Vagina (tissue), 2 donors: ENCODE data around the gene FMNL2. TPM values are rescaled to one million over a fixed set of nuclear protein-coding genes. Genes with fewer than 3 reads are reported as not detected.

ENCODE experiments used
- DNase-seq, 2 donors: peaks; one replicate each; pipeline ENCODE4 v3.0.0-alpha.2; 2017; ENCODE audit errors: extremely low spot score in 2 of 2
- H3K27ac ChIP-seq: fragments of 200-600 bp; sonication (generic); one replicate; pipeline ENCODE4 v1.5.1; 2019
- H3K27me3 ChIP-seq: fragments of 200-600 bp; sonication (generic); one replicate; pipeline ENCODE4 v1.5.1; 2019
- H3K36me3 ChIP-seq, 2 donors: fragments of 200-600 bp; sonication (generic); one replicate each; pipeline ENCODE4 v1.5.1; 2017 to 2019
- H3K4me1 ChIP-seq: fragments of 200-600 bp; sonication (generic); one replicate; pipeline ENCODE4 v1.5.1; 2019
- H3K4me3 ChIP-seq, 2 donors: fragments of 200-600 bp; sonication (generic); 1 replicate in 1 of 2; 2 replicates in 1 of 2; pipeline ENCODE4 v1.5.1; 2016 to 2019
- H3K9me3 ChIP-seq: fragments of 200-600 bp; sonication (generic); one replicate; pipeline ENCODE4 v1.5.1; 2019
- POLR2A ChIP-seq, 2 donors: fragments of 450-650 bp; IDR thresholded peaks; one replicate each; pipeline ENCODE4 v1.6.1; 2017; ENCODE audit warnings: antibody characterized with exemption in 2 of 2, mild to moderate bottlenecking in 2 of 2, moderate library complexity in 2 of 2
- POLR2AphosphoS5 ChIP-seq, 2 donors: sonication (generic); formaldehyde crosslinking; IDR thresholded peaks; one replicate each; pipeline ENCODE4 v1.9.0; 2017; ENCODE audit warnings: antibody characterized with exemption in 2 of 2, mild to moderate bottlenecking in 2 of 2, low read depth in 1 of 2; ENCODE audit not compliant: insufficient read depth in 1 of 2
- intact Hi-C: fragments of 100-400 bp; cut with DNase I; formaldehyde crosslinking; loops from one replicate; pipeline ENCODE4 v1.15.1; 2023
- total RNA-seq: library from RNA; depleted of rRNA; stranded (reverse); fragments of >200 nt; gene quantifications from one replicate; pipeline ENCODE4 v1.2.3, GENCODE V29; 2016
- TF ChIP-seq, protein P1 (sequence below), 3 experiments: fragments of 450-650 bp in 2 of 3; fragments of 200-600 bp in 1 of 3; sonication (generic) in 1 of 3; IDR thresholded peaks; one replicate each; pipeline ENCODE4 v1.5.1; 2017 to 2019; ENCODE audit warnings: antibody characterized with exemption in 3 of 3, mild to moderate bottlenecking in 2 of 3, moderate library complexity in 2 of 3

The FMNL2 gene
- total RNA-seq, 1 donor from 2014 or later = 35.4 TPM

DNA sequence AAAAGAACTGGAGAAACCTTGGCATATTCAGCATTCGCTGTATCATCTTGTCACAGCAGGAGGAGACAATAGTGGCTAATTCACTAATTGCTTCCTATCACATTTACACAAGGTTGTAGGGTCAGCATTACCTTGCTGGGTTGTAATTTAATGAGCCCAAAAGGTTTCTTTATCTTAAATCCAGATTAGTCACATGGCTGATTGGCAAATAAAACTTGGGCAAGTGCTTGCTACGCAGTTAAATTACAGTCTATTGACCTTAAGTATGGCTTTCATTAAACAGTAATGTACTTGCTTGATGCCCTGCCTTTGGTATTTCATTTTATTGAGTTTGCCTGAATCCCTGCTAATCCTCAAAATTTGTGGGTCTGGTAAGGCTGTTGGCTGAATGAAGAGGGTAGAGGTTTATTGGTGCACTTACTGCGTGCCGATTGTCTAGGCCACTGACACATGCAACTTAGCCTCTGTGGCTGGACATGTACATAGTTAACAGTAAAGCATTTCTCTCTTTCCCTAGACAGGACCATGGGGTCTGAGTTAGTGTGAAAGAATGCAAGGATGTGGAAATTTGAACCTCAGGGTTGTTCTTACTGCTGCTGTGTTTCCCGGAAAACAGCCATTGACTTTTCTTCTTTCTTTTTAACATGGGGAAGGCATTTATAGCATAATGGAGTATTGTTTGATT lies 34.3 kb downstream of the FMNL2 start:
- TF ChIP-seq, protein P1, sequence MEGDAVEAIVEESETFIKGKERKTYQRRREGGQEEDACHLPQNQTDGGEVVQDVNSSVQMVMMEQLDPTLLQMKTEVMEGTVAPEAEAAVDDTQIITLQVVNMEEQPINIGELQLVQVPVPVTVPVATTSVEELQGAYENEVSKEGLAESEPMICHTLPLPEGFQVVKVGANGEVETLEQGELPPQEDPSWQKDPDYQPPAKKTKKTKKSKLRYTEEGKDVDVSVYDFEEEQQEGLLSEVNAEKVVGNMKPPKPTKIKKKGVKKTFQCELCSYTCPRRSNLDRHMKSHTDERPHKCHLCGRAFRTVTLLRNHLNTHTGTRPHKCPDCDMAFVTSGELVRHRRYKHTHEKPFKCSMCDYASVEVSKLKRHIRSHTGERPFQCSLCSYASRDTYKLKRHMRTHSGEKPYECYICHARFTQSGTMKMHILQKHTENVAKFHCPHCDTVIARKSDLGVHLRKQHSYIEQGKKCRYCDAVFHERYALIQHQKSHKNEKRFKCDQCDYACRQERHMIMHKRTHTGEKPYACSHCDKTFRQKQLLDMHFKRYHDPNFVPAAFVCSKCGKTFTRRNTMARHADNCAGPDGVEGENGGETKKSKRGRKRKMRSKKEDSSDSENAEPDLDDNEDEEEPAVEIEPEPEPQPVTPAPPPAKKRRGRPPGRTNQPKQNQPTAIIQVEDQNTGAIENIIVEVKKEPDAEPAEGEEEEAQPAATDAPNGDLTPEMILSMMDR (IDR thresholded peaks at IDR 0.05) = no peak
- no peak for TF ChIP-seq POLR2AphosphoS5 (IDR thresholded peaks at IDR 0.05; ENCODE audit: insufficient read depth in 1 of 2, low read depth in 1 of 2)
- TF ChIP-seq POLR2A (IDR thresholded peaks at IDR 0.05) = no peak
- no peaks in the 10 kb centered on the region for H3K27me3 ChIP-seq
- H3K4me3 ChIP-seq = no peak overlapping the region
- no peak for DNase-seq
- H3K27ac ChIP-seq = no peak overlapping the region
- H3K4me1 ChIP-seq = peaks cover 13% of the 10 kb centered on the region
- H3K9me3 ChIP-seq = no peaks in the 10 kb centered on the region
- H3K36me3 ChIP-seq = no peaks in the 10 kb centered on the region
- intact Hi-C loops = no loop called here

DNA sequence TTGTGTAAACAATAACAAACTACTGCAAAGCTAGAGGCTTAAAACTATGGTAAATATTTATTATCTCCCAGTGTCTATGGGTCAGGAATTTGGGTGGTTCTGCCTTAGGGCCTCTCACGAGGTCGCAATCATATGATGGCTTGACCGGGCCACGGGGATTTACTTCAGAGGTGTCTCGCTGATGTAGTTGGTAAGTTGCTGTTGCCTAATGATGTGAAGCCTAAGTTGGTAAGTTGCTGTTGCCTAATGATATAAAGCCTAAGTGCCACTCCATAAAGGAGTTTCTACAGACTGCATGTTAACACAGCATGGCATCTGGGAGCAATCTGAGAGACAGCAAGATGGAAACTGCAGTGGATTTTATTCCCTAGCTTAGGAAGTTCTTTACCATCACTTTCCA lies 35.8 kb downstream of the FMNL2 start:
- H3K4me3 ChIP-seq = no peak overlapping the region
- no peaks in the 10 kb centered on the region for H3K27me3 ChIP-seq
- H3K4me1 ChIP-seq = peaks cover 13% of the 10 kb centered on the region
- no peak for TF ChIP-seq POLR2AphosphoS5 (IDR thresholded peaks at IDR 0.05; ENCODE audit: insufficient read depth in 1 of 2, low read depth in 1 of 2)
- no peak for DNase-seq
- no peaks in the 10 kb centered on the region for H3K36me3 ChIP-seq
- no peaks in the 10 kb centered on the region for H3K9me3 ChIP-seq
- no peak overlapping the region for H3K27ac ChIP-seq
- intact Hi-C loops = no loop called here

DNA sequence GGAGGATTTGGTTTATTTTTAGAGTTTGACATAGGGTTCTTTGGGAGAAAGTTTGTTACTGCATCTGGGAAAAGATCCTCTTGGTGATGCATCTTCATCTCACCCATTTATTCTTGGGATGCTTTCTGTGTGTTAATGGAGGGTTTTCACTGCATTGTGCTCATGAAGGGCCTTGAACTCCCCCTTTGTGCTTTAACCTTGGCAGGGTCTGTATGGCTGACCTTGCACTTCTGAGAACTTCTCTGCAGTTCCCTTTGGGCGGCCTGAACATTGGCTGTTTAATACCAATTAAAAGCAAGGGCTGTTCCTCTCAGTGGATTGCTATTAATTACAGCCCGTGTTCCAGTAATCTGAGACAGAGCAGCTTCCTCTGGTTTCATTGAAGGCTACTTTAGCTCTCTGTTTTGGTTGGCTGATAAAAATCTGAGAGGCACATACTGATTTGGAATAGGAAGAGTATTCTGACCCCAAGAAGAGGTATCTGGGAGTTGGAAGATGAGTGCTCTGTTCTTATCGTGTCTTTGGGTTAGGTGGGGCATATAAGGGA lies 37.5 kb downstream of the FMNL2 start:
- Histone ChIP-seq H3K4me3 (no peak overlapping the region), H3K27me3 (no peaks in the 10 kb centered on the region), H3K4me1 (peaks cover 13% of the 10 kb centered on the region), H3K36me3 (no peaks in the 10 kb centered on the region), H3K9me3 (no peaks in the 10 kb centered on the region), H3K27ac (no peak overlapping the region)
- TF ChIP-seq POLR2AphosphoS5 (IDR thresholded peaks at IDR 0.05; ENCODE audit: insufficient read depth in 1 of 2, low read depth in 1 of 2) = no peak
- TF ChIP-seq, protein P1 (IDR thresholded peaks at IDR 0.05) = no peak
- TF ChIP-seq POLR2A (IDR thresholded peaks at IDR 0.05) = no peak
- DNase-seq = no peak
- intact Hi-C loops = no loop called here

DNA sequence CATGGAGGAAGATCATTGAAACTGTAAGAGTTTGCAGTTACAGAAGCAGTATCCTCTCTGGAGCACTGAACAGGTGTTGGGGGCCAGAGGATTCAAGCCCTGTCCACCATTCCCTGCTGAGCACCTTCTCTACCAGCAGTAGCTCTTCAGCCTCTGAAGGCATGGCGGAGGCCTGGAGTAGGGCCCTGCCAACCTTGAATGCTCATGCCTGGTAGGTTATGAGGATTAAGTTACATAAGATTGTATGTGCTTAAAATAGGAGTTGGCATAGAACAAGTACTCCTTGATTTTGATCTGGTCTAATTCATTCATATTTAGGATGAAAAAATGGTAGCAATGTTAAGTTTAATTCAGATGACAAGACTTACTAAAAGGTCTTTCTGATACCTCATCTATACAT lies 40.2 kb downstream of the FMNL2 start:
- TF ChIP-seq POLR2A (IDR thresholded peaks at IDR 0.05) (no peak), POLR2AphosphoS5 (IDR thresholded peaks at IDR 0.05; ENCODE audit: insufficient read depth in 1 of 2, low read depth in 1 of 2) (no peak)
- TF ChIP-seq, protein P1 (IDR thresholded peaks at IDR 0.05) = no peak
- Histone ChIP-seq H3K27me3 (no peaks in the 10 kb centered on the region), H3K9me3 (no peaks in the 10 kb centered on the region), H3K36me3 (no peaks in the 10 kb centered on the region), H3K27ac (no peak overlapping the region), H3K4me3 (no peak overlapping the region), H3K4me1 (peaks cover 6% of the 10 kb centered on the region)
- intact Hi-C loops = no loop called here
- no peak for DNase-seq

DNA sequence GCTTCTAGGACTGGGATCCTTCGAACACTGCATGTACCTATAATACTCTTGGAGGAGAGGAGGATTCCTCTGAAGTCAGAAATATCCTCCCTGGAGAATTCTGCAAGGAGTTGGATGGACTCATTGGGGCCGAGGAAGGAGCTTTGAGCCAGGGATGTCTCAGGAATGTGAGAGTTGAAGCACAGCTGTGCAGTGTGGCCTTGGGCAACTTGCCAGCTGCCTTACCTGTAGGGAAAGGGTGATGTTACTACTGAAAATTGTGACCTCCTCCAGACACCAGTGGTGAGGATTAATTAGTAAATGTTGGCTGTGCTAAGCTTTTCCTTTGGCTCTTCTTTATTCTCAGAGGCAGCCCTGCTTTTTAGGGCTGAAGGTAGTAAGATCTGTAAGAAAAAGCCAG lies 41.4 kb downstream of the FMNL2 start:
- TF ChIP-seq POLR2AphosphoS5 (IDR thresholded peaks at IDR 0.05; ENCODE audit: insufficient read depth in 1 of 2, low read depth in 1 of 2) = no peak
- TF ChIP-seq, protein P1 (IDR thresholded peaks at IDR 0.05) = no peak
- no peak for TF ChIP-seq POLR2A (IDR thresholded peaks at IDR 0.05)
- Histone ChIP-seq H3K27me3 (no peaks in the 10 kb centered on the region), H3K27ac (no peak overlapping the region), H3K9me3 (no peaks in the 10 kb centered on the region), H3K4me3 (no peak overlapping the region), H3K4me1 (peaks cover 6% of the 10 kb centered on the region), H3K36me3 (no peaks in the 10 kb centered on the region)
- DNase-seq = no peak
- intact Hi-C loops = no loop called here
